ENCODE results near the gene HBS1L.

Gene HBS1L

GRCh38 chr6:135047336-135047735 is 7.3 kb downstream of the HBS1L start:
- no peak overlapping the region for H3K4me3 ChIP-seq (ENCODE audit: low read depth, low read length)
- TF ChIP-seq, protein P1, sequence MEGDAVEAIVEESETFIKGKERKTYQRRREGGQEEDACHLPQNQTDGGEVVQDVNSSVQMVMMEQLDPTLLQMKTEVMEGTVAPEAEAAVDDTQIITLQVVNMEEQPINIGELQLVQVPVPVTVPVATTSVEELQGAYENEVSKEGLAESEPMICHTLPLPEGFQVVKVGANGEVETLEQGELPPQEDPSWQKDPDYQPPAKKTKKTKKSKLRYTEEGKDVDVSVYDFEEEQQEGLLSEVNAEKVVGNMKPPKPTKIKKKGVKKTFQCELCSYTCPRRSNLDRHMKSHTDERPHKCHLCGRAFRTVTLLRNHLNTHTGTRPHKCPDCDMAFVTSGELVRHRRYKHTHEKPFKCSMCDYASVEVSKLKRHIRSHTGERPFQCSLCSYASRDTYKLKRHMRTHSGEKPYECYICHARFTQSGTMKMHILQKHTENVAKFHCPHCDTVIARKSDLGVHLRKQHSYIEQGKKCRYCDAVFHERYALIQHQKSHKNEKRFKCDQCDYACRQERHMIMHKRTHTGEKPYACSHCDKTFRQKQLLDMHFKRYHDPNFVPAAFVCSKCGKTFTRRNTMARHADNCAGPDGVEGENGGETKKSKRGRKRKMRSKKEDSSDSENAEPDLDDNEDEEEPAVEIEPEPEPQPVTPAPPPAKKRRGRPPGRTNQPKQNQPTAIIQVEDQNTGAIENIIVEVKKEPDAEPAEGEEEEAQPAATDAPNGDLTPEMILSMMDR (IDR thresholded peaks at IDR 0.05; ENCODE audit: control insufficient read depth, extremely low read depth, insufficient read depth): no peak
- no peak for DNase-seq (ENCODE audit: low read depth)

- DNase-seq (ENCODE audit: low read depth): no peak
- H3K4me3 ChIP-seq (ENCODE audit: low read depth, low read length): no peak overlapping the region
- TF ChIP-seq, protein P1 (IDR thresholded peaks at IDR 0.05; ENCODE audit: control insufficient read depth, extremely low read depth, insufficient read depth): no peak
Measured at GRCh38 chr6:135046912-135047311, 7.7 kb downstream of the HBS1L start.

DNA sequence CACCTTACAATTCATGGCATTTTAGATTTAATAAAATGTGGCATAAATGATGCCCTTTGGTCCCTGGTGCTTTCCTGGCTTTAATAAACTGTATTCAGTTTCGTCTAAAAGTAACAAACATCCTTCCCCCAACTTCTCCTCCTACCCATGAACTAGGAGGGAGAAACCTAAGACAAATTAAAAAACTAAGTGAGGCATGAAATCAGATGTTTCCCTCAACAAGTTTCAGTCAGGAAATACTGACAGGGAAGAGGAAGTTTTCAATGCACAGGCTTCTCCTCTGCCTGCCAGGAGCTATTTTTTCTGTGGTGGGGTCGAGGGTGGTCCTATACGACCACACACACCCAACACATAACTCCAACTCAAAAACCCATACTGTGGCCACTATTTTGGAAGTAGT is 10.0 kb downstream of the HBS1L start:
- H3K4me3 ChIP-seq (ENCODE audit: low read depth, low read length): no peak overlapping the region
- TF ChIP-seq, protein P1 (IDR thresholded peaks at IDR 0.05; ENCODE audit: control insufficient read depth, extremely low read depth, insufficient read depth): no peak
- DNase-seq (ENCODE audit: low read depth): no peak

- TF ChIP-seq, protein P1 (IDR thresholded peaks at IDR 0.05; ENCODE audit: control insufficient read depth, extremely low read depth, insufficient read depth): no peak
- no peak overlapping the region for H3K4me3 ChIP-seq (ENCODE audit: low read depth, low read length)
- DNase-seq (ENCODE audit: low read depth): no peak
Measured at GRCh38 chr6:135043846-135044245, 10.8 kb downstream of the HBS1L start.

DNA sequence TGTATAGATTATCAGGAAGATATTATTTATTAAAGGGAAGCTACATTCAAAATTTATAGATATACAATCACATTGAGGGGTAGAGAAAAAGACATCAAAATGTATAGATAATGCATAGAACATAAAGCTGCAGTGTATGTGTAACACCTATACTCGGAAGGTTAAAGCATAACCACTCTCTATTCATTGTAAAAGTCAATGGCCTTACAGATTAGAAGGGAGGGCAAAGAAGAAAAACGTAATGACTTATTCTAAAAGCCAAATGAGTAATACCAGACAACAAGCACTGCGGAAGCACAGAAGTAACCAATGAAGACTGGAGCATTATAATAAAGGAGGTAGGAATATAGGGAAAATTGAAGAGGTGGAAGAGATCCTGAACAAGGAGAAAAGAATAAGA is 11.3 kb downstream of the HBS1L start:
- TF ChIP-seq, protein P1 (IDR thresholded peaks at IDR 0.05; ENCODE audit: control insufficient read depth, extremely low read depth, insufficient read depth): no peak
- DNase-seq (ENCODE audit: low read depth): no peak
- no peak overlapping the region for H3K4me3 ChIP-seq (ENCODE audit: low read depth, low read length)

GRCh38 chr6:135038335-135038734 is 16.3 kb downstream of the HBS1L start:
- TF ChIP-seq, protein P1 (IDR thresholded peaks at IDR 0.05; ENCODE audit: control insufficient read depth, extremely low read depth, insufficient read depth): no peak
- no peak for DNase-seq (ENCODE audit: low read depth)
- H3K4me3 ChIP-seq (ENCODE audit: low read depth, low read length): no peak overlapping the region

GRCh38 chr6:135037541-135037940 is 17.1 kb downstream of the HBS1L start:
- H3K4me3 ChIP-seq (ENCODE audit: low read depth, low read length): no peak overlapping the region
- DNase-seq (ENCODE audit: low read depth): no peak
- TF ChIP-seq, protein P1 (IDR thresholded peaks at IDR 0.05; ENCODE audit: control insufficient read depth, extremely low read depth, insufficient read depth): no peak

Data from LNCaP clone FGC (cell line).